Parathyroid adenoma (tissue), 2 donors: ENCODE data around the gene CDK12.

ENCODE experiments used
- H2AFZ ChIP-seq: fragments of 300-600 bp; sonication (generic); one replicate; pipeline ENCODE4 v1.7.0; 2017; ENCODE audit warnings: antibody characterized with exemption, mild to moderate bottlenecking
- H3K27ac ChIP-seq: fragments of 300-600 bp; sonication (generic); one replicate; pipeline ENCODE4 v1.7.0; 2017
- H3K27me3 ChIP-seq: fragments of 300-600 bp; sonication (generic); one replicate; pipeline ENCODE4 v1.7.0; 2017; ENCODE audit warnings: low read length; ENCODE audit not compliant: control insufficient read depth, insufficient read depth
- H3K36me3 ChIP-seq: fragments of 300-600 bp; sonication (generic); one replicate; pipeline ENCODE4 v1.7.0; 2017; ENCODE audit warnings: low read length; ENCODE audit not compliant: control insufficient read depth, insufficient read depth
- H3K4me1 ChIP-seq: fragments of 300-600 bp; sonication (generic); one replicate; pipeline ENCODE4 v1.7.0; 2017; ENCODE audit warnings: control low read depth
- H3K4me2 ChIP-seq: fragments of 300-600 bp; sonication (generic); one replicate; pipeline ENCODE4 v1.7.0; 2017; ENCODE audit warnings: low read length
- H3K4me3 ChIP-seq: fragments of 300-600 bp; sonication (generic); one replicate; pipeline ENCODE4 v1.7.0; 2017; ENCODE audit warnings: low read depth, low read length
- H3K79me2 ChIP-seq: fragments of 300-600 bp; sonication (generic); one replicate; pipeline ENCODE4 v1.7.0; 2017; ENCODE audit warnings: control low read depth
- H3K9ac ChIP-seq: fragments of 300-600 bp; sonication (generic); one replicate; pipeline ENCODE4 v1.7.0; 2017; ENCODE audit warnings: mild to moderate bottlenecking
- H3K9me3 ChIP-seq: fragments of 300-600 bp; sonication (generic); one replicate; pipeline ENCODE4 v1.7.0; 2017; ENCODE audit warnings: low read length; ENCODE audit not compliant: control insufficient read depth
- TF ChIP-seq, protein P1 (sequence below): fragments of 300-600 bp; sonication (generic); IDR thresholded peaks from one replicate; pipeline ENCODE4 v1.7.0; 2017; ENCODE audit warnings: antibody characterized with exemption, mild to moderate bottlenecking
- donor health status: primary hyperparathyroidism.

The CDK12 gene

DNA sequence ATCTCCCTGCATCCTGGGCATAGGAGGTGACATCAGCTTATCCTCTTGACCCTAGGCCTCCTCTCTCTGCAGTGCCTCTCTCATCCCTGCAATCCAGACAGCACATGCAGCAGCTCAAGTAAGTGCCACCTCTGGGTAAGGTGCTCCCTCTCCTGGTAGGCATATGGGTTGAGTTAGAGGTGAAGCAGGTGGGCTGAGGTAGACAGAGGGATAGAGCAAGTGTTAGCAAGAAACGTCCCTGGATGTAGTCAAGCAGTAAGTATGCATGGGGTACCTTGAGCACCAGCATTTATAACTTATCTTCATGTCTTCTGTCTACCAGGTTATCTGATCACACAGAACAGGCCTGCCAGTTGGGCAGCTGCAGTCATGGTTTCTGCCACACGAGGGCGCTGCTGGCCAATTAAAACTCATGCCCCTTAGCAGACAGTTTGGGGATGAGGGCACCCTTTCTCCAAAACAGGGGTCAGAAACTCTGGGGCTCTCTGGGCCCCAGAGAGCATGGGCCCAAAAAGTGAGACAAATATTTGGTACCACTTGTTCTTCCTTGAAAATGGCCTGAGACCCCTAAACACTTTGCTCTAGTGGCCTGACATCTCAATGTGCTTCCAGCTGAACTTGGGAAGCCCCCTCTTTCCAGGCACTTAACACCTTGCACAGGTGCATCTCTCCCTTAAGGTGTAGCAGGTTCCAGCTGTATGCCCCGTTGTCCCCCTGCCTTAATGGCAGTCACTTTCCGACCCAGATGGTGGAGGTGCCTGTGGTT, 86.6 kb downstream of the CDK12 start:
- no peak overlapping the region for H3K27ac ChIP-seq
- no peaks in the 10 kb centered on the region for H3K9me3 ChIP-seq
- no peaks in the 10 kb centered on the region for H3K4me1 ChIP-seq
- no peak overlapping the region for H3K4me3 ChIP-seq
- TF ChIP-seq, protein P1, sequence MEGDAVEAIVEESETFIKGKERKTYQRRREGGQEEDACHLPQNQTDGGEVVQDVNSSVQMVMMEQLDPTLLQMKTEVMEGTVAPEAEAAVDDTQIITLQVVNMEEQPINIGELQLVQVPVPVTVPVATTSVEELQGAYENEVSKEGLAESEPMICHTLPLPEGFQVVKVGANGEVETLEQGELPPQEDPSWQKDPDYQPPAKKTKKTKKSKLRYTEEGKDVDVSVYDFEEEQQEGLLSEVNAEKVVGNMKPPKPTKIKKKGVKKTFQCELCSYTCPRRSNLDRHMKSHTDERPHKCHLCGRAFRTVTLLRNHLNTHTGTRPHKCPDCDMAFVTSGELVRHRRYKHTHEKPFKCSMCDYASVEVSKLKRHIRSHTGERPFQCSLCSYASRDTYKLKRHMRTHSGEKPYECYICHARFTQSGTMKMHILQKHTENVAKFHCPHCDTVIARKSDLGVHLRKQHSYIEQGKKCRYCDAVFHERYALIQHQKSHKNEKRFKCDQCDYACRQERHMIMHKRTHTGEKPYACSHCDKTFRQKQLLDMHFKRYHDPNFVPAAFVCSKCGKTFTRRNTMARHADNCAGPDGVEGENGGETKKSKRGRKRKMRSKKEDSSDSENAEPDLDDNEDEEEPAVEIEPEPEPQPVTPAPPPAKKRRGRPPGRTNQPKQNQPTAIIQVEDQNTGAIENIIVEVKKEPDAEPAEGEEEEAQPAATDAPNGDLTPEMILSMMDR = peak; percentile 87
- H3K4me2 ChIP-seq = no peak overlapping the region
- H2AFZ ChIP-seq = no peak overlapping the region
- no peaks in the 10 kb centered on the region for H3K36me3 ChIP-seq
- H3K9ac ChIP-seq = no peak overlapping the region
- no peaks in the 10 kb centered on the region for H3K27me3 ChIP-seq
- no peaks in the 10 kb centered on the region for H3K79me2 ChIP-seq

- Histone ChIP-seq H3K27me3 (no peaks in the 10 kb centered on the region), H3K27ac (no peak overlapping the region), H3K79me2 (no peaks in the 10 kb centered on the region), H3K4me2 (no peak overlapping the region), H3K9ac (no peak overlapping the region), H2AFZ (no peak overlapping the region), H3K9me3 (no peaks in the 10 kb centered on the region), H3K36me3 (no peaks in the 10 kb centered on the region), H3K4me3 (no peak overlapping the region), H3K4me1 (no peaks in the 10 kb centered on the region)
- TF ChIP-seq, protein P1 = no peak
Observed at GRCh38 chr17:39548494-39549225, 87.4 kb downstream of the CDK12 start.

GRCh38 chr17:39549747-39550573, 88.7 kb downstream of the CDK12 start:
- no peak overlapping the region for H3K9ac ChIP-seq
- H3K9me3 ChIP-seq = no peaks in the 10 kb centered on the region
- no peaks in the 10 kb centered on the region for H3K79me2 ChIP-seq
- H3K27me3 ChIP-seq = no peaks in the 10 kb centered on the region
- H3K4me3 ChIP-seq = no peak overlapping the region
- H3K36me3 ChIP-seq = no peaks in the 10 kb centered on the region
- H3K4me1 ChIP-seq = no peaks in the 10 kb centered on the region
- no peak overlapping the region for H2AFZ ChIP-seq
- no peak overlapping the region for H3K4me2 ChIP-seq
- H3K27ac ChIP-seq = no peak overlapping the region
- TF ChIP-seq, protein P1 = no peak

DNA sequence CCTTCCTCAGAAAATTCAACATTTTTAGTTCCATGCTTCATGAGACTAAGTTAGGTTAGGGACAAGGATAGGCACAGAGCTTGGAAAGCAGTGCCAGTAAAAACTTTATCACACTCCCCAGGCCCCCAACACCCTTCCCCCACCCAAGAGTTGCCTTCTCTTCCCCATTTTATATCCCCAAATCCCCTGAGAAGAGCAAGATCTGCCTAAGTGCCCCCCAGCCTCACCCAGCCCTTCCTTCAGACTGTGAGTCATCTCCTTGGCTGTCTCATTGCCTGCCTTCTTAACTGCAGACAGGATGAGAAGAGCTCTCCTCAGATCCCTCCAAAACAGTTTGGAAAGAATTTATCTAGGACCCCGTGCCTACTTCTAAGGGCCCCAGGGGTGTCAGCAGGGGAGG, 90.6 kb downstream of the CDK12 start:
- Histone ChIP-seq H3K79me2 (no peaks in the 10 kb centered on the region), H3K9me3 (no peaks in the 10 kb centered on the region), H3K27me3 (no peaks in the 10 kb centered on the region), H3K4me1 (no peaks in the 10 kb centered on the region), H3K36me3 (no peaks in the 10 kb centered on the region), H3K4me3 (no peak overlapping the region), H3K4me2 (no peak overlapping the region), H2AFZ (no peak overlapping the region), H3K9ac (no peak overlapping the region), H3K27ac (no peak overlapping the region)
- TF ChIP-seq, protein P1 = no peak
